ENCODE data around the gene LYPD6. TPM values are rescaled to one million over a fixed set of nuclear protein-coding genes. Genes with fewer than 3 reads are reported as not detected.

The LYPD6 gene
- total and polyA plus RNA-seq, 9 of the 15 experiments (the other 6 are each of a cell fraction or from before 2014, with no cell fraction given) = not detected

DNA sequence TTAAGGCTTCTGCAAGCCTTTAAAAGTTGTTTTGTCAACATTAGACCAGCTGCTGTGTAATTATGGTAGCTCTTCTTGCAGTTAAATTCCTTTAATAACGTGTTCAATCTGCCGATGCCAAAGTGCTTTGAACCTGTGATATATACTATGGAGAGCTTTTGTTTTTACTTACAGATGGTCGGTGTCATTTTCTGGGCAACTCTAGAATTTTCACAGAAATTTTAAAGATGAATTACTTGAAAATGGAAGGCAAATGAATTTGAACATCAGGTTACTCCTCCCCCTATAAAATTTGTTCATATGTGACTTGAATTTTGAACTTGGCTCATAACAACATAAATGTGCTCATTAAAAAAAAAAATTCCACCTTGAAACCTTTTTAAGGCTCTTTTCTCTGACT is 23.0 kb downstream of the LYPD6 start:
- no TSS peak for BruUV-seq (replicated peaks)

GRCh38 chr2:149355716-149356422 is 25.5 kb downstream of the LYPD6 start:
- H2AFZ ChIP-seq (ENCODE audit: low read depth, low read length) = no peak overlapping the region
- TF ChIP-seq GATAD2B (IDR thresholded peaks at IDR 0.05; ENCODE audit: borderline replicate concordance) (no peak), E2F3 (CRISPR knock-in tag; IDR thresholded peaks at IDR 0.05) (no peak), ELK3 (CRISPR knock-in tag; IDR thresholded peaks at IDR 0.05) (no peak), ELF2 (CRISPR knock-in tag; IDR thresholded peaks at IDR 0.05) (no peak), IRF2 (CRISPR knock-in tag; IDR thresholded peaks at IDR 0.05) (no peak), KDM1A (IDR thresholded peaks at IDR 0.05) (no peak), MTA3 (IDR thresholded peaks at IDR 0.05; ENCODE audit: borderline replicate concordance) (no peak)
- H3K9me1 ChIP-seq (ENCODE audit: control insufficient read depth, insufficient read depth, low read length) = no peaks in the 10 kb centered on the region
- no peak for ATAC-seq
- no peaks in the 10 kb centered on the region for H4K20me1 ChIP-seq (replicated peaks; ENCODE audit: control insufficient read depth, insufficient read depth, low read length)
- H3K79me2 ChIP-seq (ENCODE audit: control insufficient read depth, insufficient read depth, low read length) = no peaks in the 10 kb centered on the region
- DNase-seq (ENCODE audit: extremely low read depth in 1 of 4, low spot score in 3 of 4) = no peak
- ChIA-PET POLR2A (interaction anchor here (0.7 to 1.4 kb wide), 2 partner anchors 10 to 13 kb away, joined by 3 read pairs; no protein-coding TSS in a partner anchor), CTCF (ENCODE audit: low intra/inter-chr PET ratio) (no interaction called here)
- BruUV-seq (replicated peaks) = no TSS peak
- no peaks in the 10 kb centered on the region for H3K4me1 ChIP-seq (replicated peaks in 1 of 2; ENCODE audit: control insufficient read depth in 2 of 2, insufficient read depth in 2 of 2, low read length in 2 of 2)
- H3K4me2 ChIP-seq (ENCODE audit: insufficient read depth, low read length) = no peak overlapping the region
- intact Hi-C loops (cut with micrococcal nuclease) (no loop called here), in situ Hi-C loops (cut with MboI) (no loop called here)
- H3K9ac ChIP-seq (ENCODE audit: insufficient read depth in 1 of 2, low read depth in 2 of 2, low read length in 2 of 2) = no peak overlapping the region
- FAIRE-seq = no peak
- H3K36me3 ChIP-seq (ENCODE audit: control insufficient read depth, insufficient read depth, low read length) = no peaks in the 10 kb centered on the region
- no peaks in the 10 kb centered on the region for H3K9me3 ChIP-seq (replicated peaks; ENCODE audit: control insufficient read depth, insufficient read depth, low read depth, low read length)
- no peak overlapping the region for H3K4me3 ChIP-seq
- WGBS (ENCODE audit: insufficient coverage, low coverage, missing lambda C conversion rate) = under 1% methylated on average over 4 of the region's 4 CpGs
- no peaks in the 10 kb centered on the region for H3K27me3 ChIP-seq (ENCODE audit: control insufficient read depth in 2 of 2, insufficient read depth in 2 of 2, low read length in 2 of 2)
- no peak overlapping the region for H3K27ac ChIP-seq (ENCODE audit: extremely low read depth, low read depth, low read length)

More for the DNA sequence above, 23.0 kb downstream of the LYPD6 start:
- Histone ChIP-seq H3K4me1 (replicated peaks in 1 of 2; ENCODE audit: control insufficient read depth in 2 of 2, insufficient read depth in 2 of 2, low read length in 2 of 2) (no peaks in the 10 kb centered on the region), H3K9me3 (replicated peaks; ENCODE audit: control insufficient read depth, insufficient read depth, low read depth, low read length) (no peaks in the 10 kb centered on the region), H4K20me1 (replicated peaks; ENCODE audit: control insufficient read depth, insufficient read depth, low read length) (no peaks in the 10 kb centered on the region), H3K9me1 (ENCODE audit: control insufficient read depth, insufficient read depth, low read length) (no peaks in the 10 kb centered on the region), H3K4me3 (no peak overlapping the region), H3K4me2 (ENCODE audit: insufficient read depth, low read length) (no peak overlapping the region), H3K36me3 (ENCODE audit: control insufficient read depth, insufficient read depth, low read length) (no peaks in the 10 kb centered on the region), H3K27me3 (ENCODE audit: control insufficient read depth in 2 of 2, insufficient read depth in 2 of 2, low read length in 2 of 2) (no peaks in the 10 kb centered on the region), H2AFZ (ENCODE audit: low read depth, low read length) (no peak overlapping the region), H3K27ac (ENCODE audit: extremely low read depth, low read depth, low read length) (no peak overlapping the region), H3K79me2 (ENCODE audit: control insufficient read depth, insufficient read depth, low read length) (no peaks in the 10 kb centered on the region), H3K9ac (ENCODE audit: insufficient read depth in 1 of 2, low read depth in 2 of 2, low read length in 2 of 2) (no peak overlapping the region)
- WGBS (ENCODE audit: insufficient coverage, low coverage, missing lambda C conversion rate) = 3% methylated on average over 3 of the region's 3 CpGs
- ChIA-PET POLR2A (no interaction called here), CTCF (ENCODE audit: low intra/inter-chr PET ratio) (no interaction called here)
- TF ChIP-seq ZNF644 (tag; IDR thresholded peaks at IDR 0.05; ENCODE audit: low read depth) (no peak), ZFP30 (CRISPR knock-in tag; IDR thresholded peaks at IDR 0.05; ENCODE audit: borderline replicate concordance) (no peak), GATAD2A (IDR thresholded peaks at IDR 0.05) (no peak), ZNF274 (IDR thresholded peaks at IDR 0.05; ENCODE audit: borderline replicate concordance, low read depth, low read length) (no peak), GABPA (tag; conservative IDR thresholded peaks at IDR 0.05; ENCODE audit: low read depth) (no peak), POLR3G (IDR thresholded peaks at IDR 0.05; ENCODE audit: extremely low read depth, insufficient read length, insufficient replicate concordance) (no peak)
- intact Hi-C loops (cut with micrococcal nuclease) = no loop called here
- in situ Hi-C loops (cut with MboI) = no loop called here
- FAIRE-seq = no peak
- no peak for DNase-seq (ENCODE audit: extremely low read depth in 1 of 4, low spot score in 3 of 4)
- ATAC-seq = no peak
